K562 (cell line): ENCODE data around the gene PGPEP1. TPM values are rescaled to one million over a fixed set of nuclear protein-coding genes. Genes with fewer than 3 reads are reported as not detected.

ENCODE experiments used
- ATAC-seq: fragments of 200-7000 bp; cut with Tn5 transposase; 3 replicates; pipeline ENCODE4 v1.9.1; 2020; ENCODE audit warnings: moderate library complexity
- BruUV-seq: library from RNA; stranded (reverse); fragments of 400-500 nt; replicated peaks from 2 replicates; lab custom pipeline; 2021; lab: Mats Ljungman, UMichigan
- CTCF ChIA-PET: fragments of 300-600 bp; formaldehyde crosslinking; extraction: SDS; loops from one replicate; lab custom pipeline; 2021; ENCODE audit warnings: low intra/inter-chr PET ratio; lab: Yijun Ruan, JAX
- POLR2A ChIA-PET: fragments of 300-600, 350-650 bp; sonication (Branson Sonifier 250); formaldehyde crosslinking; extraction: SDS; loops from one replicate; lab custom pipeline; 2021; ENCODE audit warnings: antibody characterized with exemption, inconsistent platforms; lab: Yijun Ruan, JAX
- DNase-seq, 4 experiments: peaks; one replicate each; pipeline versions ENCODE4 v3.0.0 to v3.0.0-alpha.2; 2011 to 2018; ENCODE audit warnings: low spot score in 3 of 4, mixed read lengths in 3 of 4; ENCODE audit errors: extremely low read depth in 1 of 4
- FAIRE-seq: peaks from 2 replicates; lab custom pipeline; 2011; peaks lifted over from hg19 to GRCh38; lab: Jason Lieb, UNC
- H2AFZ ChIP-seq: 2 replicates; pipeline ENCODE4 v1.6.0; 2011; ENCODE audit warnings: low read depth, low read length, control low read depth, inconsistent platforms
- H3K27ac ChIP-seq: fragments of 200-600 bp; 3 replicates; pipeline ENCODE4 v1.8.0; 2011; ENCODE audit warnings: low read depth, mild to moderate bottlenecking, control low read depth, inconsistent platforms, low read length, moderate library complexity, mixed read lengths; ENCODE audit errors: extremely low read depth
- H3K27me3 ChIP-seq, 2 experiments: fragments of 300-600 bp in 1 of 2; 2 replicates in 1 of 2; 3 replicates in 1 of 2; pipeline versions ENCODE4 v1.6.0 to v1.8.0; 2011; ENCODE audit warnings: inconsistent platforms in 2 of 2, low read length in 2 of 2, mild to moderate bottlenecking in 1 of 2, mixed read lengths in 1 of 2, moderate library complexity in 1 of 2; ENCODE audit not compliant: control insufficient read depth in 2 of 2, insufficient read depth in 2 of 2
- H3K36me3 ChIP-seq: fragments of 300-600 bp; 3 replicates; pipeline ENCODE4 v1.8.0; 2011; ENCODE audit warnings: mild to moderate bottlenecking, low read length, inconsistent platforms; ENCODE audit not compliant: control insufficient read depth, insufficient read depth
- H3K4me1 ChIP-seq, 2 experiments: fragments of 200-600 bp in 1 of 2; replicated peaks in 1 of 2; 2 replicates in 1 of 2; 3 replicates in 1 of 2; pipeline versions ENCODE4 v1.5.1 to v1.8.0; 2011; ENCODE audit warnings: inconsistent platforms in 2 of 2, low read length in 2 of 2, mild to moderate bottlenecking in 1 of 2, mixed read lengths in 1 of 2, moderate library complexity in 1 of 2; ENCODE audit not compliant: control insufficient read depth in 2 of 2, insufficient read depth in 2 of 2
- H3K4me2 ChIP-seq: 2 replicates; pipeline ENCODE4 v1.6.1; 2011; ENCODE audit warnings: low read length, control low read depth, inconsistent platforms, mixed read lengths; ENCODE audit not compliant: insufficient read depth
- H3K4me3 ChIP-seq: fragments of 200-600 bp; sonication (generic), shearing (Covaris generic); 2 replicates; pipeline ENCODE4 v1.5.1; 2016; ENCODE audit warnings: control low read depth, inconsistent platforms
- H3K79me2 ChIP-seq: fragments of 200-600 bp; 3 replicates; pipeline ENCODE4 v1.8.0; 2011; ENCODE audit warnings: low read length, inconsistent platforms; ENCODE audit not compliant: control insufficient read depth, insufficient read depth
- H3K9ac ChIP-seq, 2 experiments: 2 replicates each; pipeline versions ENCODE4 v1.6.0 to v1.6.1; 2011; ENCODE audit warnings: low read depth in 2 of 2, low read length in 2 of 2, control low read depth in 1 of 2, inconsistent platforms in 1 of 2, mild to moderate bottlenecking in 1 of 2, mixed read lengths in 1 of 2; ENCODE audit not compliant: insufficient read depth in 1 of 2
- H3K9me1 ChIP-seq: one replicate; pipeline ENCODE4 v1.6.0; 2011; ENCODE audit warnings: inconsistent platforms, mild to moderate bottlenecking, low read length, moderate library complexity; ENCODE audit not compliant: control insufficient read depth, insufficient read depth
- H3K9me3 ChIP-seq: replicated peaks from 2 replicates; pipeline ENCODE4 v1.5.1; 2011; ENCODE audit warnings: low read depth, low read length, inconsistent platforms; ENCODE audit not compliant: control insufficient read depth, insufficient read depth
- H4K20me1 ChIP-seq: replicated peaks from 2 replicates; pipeline ENCODE4 v1.6.1; 2011; ENCODE audit warnings: low read length, inconsistent platforms, mixed read lengths; ENCODE audit not compliant: control insufficient read depth, insufficient read depth
- BCOR ChIP-seq: fragments of 450-650 bp; IDR thresholded peaks from 2 replicates; pipeline ENCODE4 v1.6.1; 2016
- DACH1 ChIP-seq: fragments of 450-650 bp; IDR thresholded peaks from 2 replicates; pipeline ENCODE4 v1.6.1; 2018; ENCODE audit not compliant: partially characterized antibody
- FIP1L1 ChIP-seq: fragments of 200-400 bp; formaldehyde crosslinking; IDR thresholded peaks from 2 replicates; pipeline ENCODE4 v1.6.1; 2018; ENCODE audit warnings: mild to moderate bottlenecking, low read depth, low read length; ENCODE audit not compliant: poor library complexity, severe bottlenecking
- FOXA3 ChIP-seq, 2 experiments: fragments of 450-650 bp in 1 of 2; sonication (generic) in 1 of 2; formaldehyde crosslinking; IDR thresholded peaks in 1 of 2; conservative IDR thresholded peaks in 1 of 2; 2 replicates each; pipeline versions ENCODE4 v1.4.0 to v1.8.0; 2020 to 2022; ENCODE audit warnings: mild to moderate bottlenecking in 2 of 2, missing genetic modification reagents in 1 of 2
- JUNB ChIP-seq: fragments of 450-650 bp; formaldehyde crosslinking; conservative IDR thresholded peaks from 2 replicates; pipeline ENCODE4 v1.4.0; 2020; ENCODE audit warnings: mild to moderate bottlenecking
- MAFK ChIP-seq: IDR thresholded peaks from 2 replicates; pipeline ENCODE4 v1.6.1; 2011; ENCODE audit warnings: low read length, improper control_type of control experiment
- MTA1 ChIP-seq: fragments of 450-650 bp; IDR thresholded peaks from 2 replicates; pipeline ENCODE4 v1.6.1; 2017; ENCODE audit warnings: borderline replicate concordance
- NR2C2 ChIP-seq, 2 experiments: fragments of 200-800 bp in 1 of 2; sonication (Bioruptor generic) in 1 of 2; sonication (generic) in 1 of 2; formaldehyde crosslinking in 1 of 2; IDR thresholded peaks; 2 replicates each; pipeline versions ENCODE4 v1.6.1 to v1.8.0; 2016 to 2022; ENCODE audit warnings: mild to moderate bottlenecking in 1 of 2, missing compliant biosample characterization in 1 of 2, missing genetic modification characterization in 1 of 2, missing genetic modification reagents in 1 of 2
- PKNOX1 ChIP-seq: fragments of 450-650 bp; IDR thresholded peaks from 2 replicates; pipeline ENCODE4 v1.6.1; 2016
- PML ChIP-seq: IDR thresholded peaks from 2 replicates; pipeline ENCODE4 v1.6.1; 2012; ENCODE audit warnings: low read length, inconsistent platforms
- POLR2A ChIP-seq: fragments of 450-650 bp; conservative IDR thresholded peaks from 2 replicates; pipeline ENCODE4 v1.6.1; 2016
- POLR2AphosphoS5 ChIP-seq: IDR thresholded peaks from 2 replicates; pipeline ENCODE4 v1.6.1; 2011; ENCODE audit warnings: mild to moderate bottlenecking, low read depth, low read length, moderate library complexity; ENCODE audit not compliant: control insufficient read depth, insufficient read depth
- STAG1 ChIP-seq: sonication (generic); formaldehyde crosslinking; IDR thresholded peaks from 2 replicates; pipeline ENCODE4 v1.5.0; 2020; ENCODE audit warnings: missing genetic modification reagents, borderline replicate concordance
- TBP ChIP-seq: optimal IDR thresholded peaks from 2 replicates; pipeline ENCODE3; 2011; ENCODE audit warnings: low read depth, low read length, improper control_type of control experiment
- ZBED1 ChIP-seq: IDR thresholded peaks from 2 replicates; pipeline ENCODE4 v1.6.1; 2014
- ZNF146 ChIP-seq: IDR thresholded peaks from one replicate; pipeline ENCODE4 v1.6.1; 2018; ENCODE audit warnings: missing compliant biosample characterization; ENCODE audit not compliant: unreplicated experiment
- ZNF609 ChIP-seq: sonication (generic); formaldehyde crosslinking; IDR thresholded peaks from 2 replicates; pipeline ENCODE4 v1.8.1; 2023; ENCODE audit warnings: missing genetic modification reagents, mild to moderate bottlenecking, borderline replicate concordance
- WGBS: fragments of 100-300 bp; shearing (Covaris generic); methylation state at CpG from one replicate; pipeline ENCODE4 v1.1.6; 2016; ENCODE audit warnings: low coverage, mixed read lengths; ENCODE audit not compliant: insufficient coverage; ENCODE audit errors: missing lambda C conversion rate; 5-methylcytosine and 5-hydroxymethylcytosine counted together
- in situ Hi-C: fragments of 300-500 bp; cut with MboI; formaldehyde crosslinking; loops from 4 replicates; pipeline ENCODE4 v1.15.0; 2018; ENCODE audit warnings: inconsistent platforms, mixed read lengths
- intact Hi-C: fragments of 100-400 bp; cut with micrococcal nuclease; formaldehyde crosslinking; loops from 2 replicates; pipeline ENCODE4 v1.14.2; 2022
- polyA plus RNA-seq, 8 experiments: library from polyadenylated mRNA; depleted of rRNA in 4 of 8; stranded (reverse) in 5 of 8; unstranded in 3 of 8; fragments of >200 nt; fragmentation: Nextera tagmentation in 2 of 8; fragmentation: Illumina TruSeq in 1 of 8; extraction: Ambion mirVana in 2 of 8; extraction: Trizol in 1 of 8; gene quantifications; 2 replicates each; pipeline versions ENCODE4 v1.2.1 to v1.2.3, GENCODE V29; 2011 to 2014; ENCODE audit warnings: inconsistent platforms in 1 of 8, missing spikeins in 1 of 8
- total RNA-seq, 7 experiments: library from RNA; depleted of rRNA in 6 of 7; stranded (reverse); fragments of >200 nt in 6 of 7; fragmentation: Illumina TruSeq in 2 of 7; extraction: Trizol in 2 of 7; gene quantifications; 2 replicates each; pipeline versions ENCODE4 v1.2.1 to v1.2.3, GENCODE V29; 2011 to 2021; ENCODE audit warnings: low replicate concordance in 1 of 7

The PGPEP1 gene
- total and polyA plus RNA-seq, 9 of the 15 experiments (the other 6 are each of a cell fraction or from before 2014, with no cell fraction given), result 10.0 to 69.6 (median 33.5) TPM

GRCh38 chr19:18292462-18292809 lies 48.0 kb upstream of the PGPEP1 start:
- Histone ChIP-seq H3K79me2 (peaks cover 19% of the 10 kb centered on the region; the same call in 2 of the 3 replicates), H3K4me3 (peak overlapping the region; percentile 64), H3K27ac (peak overlapping the region; percentile 98), H3K9me1 (no peaks in the 10 kb centered on the region), H4K20me1 (no peaks in the 10 kb centered on the region), H3K4me1 (peaks cover 33 to 60% of the 10 kb centered on the region in 2 experiments), H3K27me3 (no peaks in the 10 kb centered on the region), H3K4me2 (peak overlapping the region; percentile 100), H2AFZ (peak overlapping the region; percentile 66), H3K9ac (peak overlapping the region; percentile 98 to 99), H3K9me3 (no peaks in the 10 kb centered on the region), H3K36me3 (no peaks in the 10 kb centered on the region)
- in situ Hi-C loops (no loop called here), intact Hi-C loops (no loop called here)
- ATAC-seq, result no peak
- no peak for DNase-seq
- TSS peak; percentile 76 for BruUV-seq
- CTCF ChIA-PET, result interaction anchor here (0.6 kb wide), 1 partner anchor 72 kb away, joined by 3 read pairs; no protein-coding TSS in a partner anchor
- FAIRE-seq, result no peak
- 1% methylated on average over 16 of the region's 20 CpGs for WGBS
- POLR2A ChIA-PET, result interaction anchor here (0.6 to 3.0 kb wide), 16 partner anchors 10 to 294 kb away, joined by 3 to 113 read pairs (median 4); partner anchors contain the start of genes GDF15 and JUND
- TF ChIP-seq STAG1 (CRISPR knock-in tag), result no peak
- TF ChIP-seq PKNOX1, result peak; percentile 69
- no peak for TF ChIP-seq BCOR
- TF ChIP-seq JUNB (CRISPR knock-in tag), result no peak
- TF ChIP-seq TBP, result no peak
- TF ChIP-seq NR2C2 (CRISPR knock-in tag; IDR thresholded peaks at IDR 0.05), result no peak
- no peak for TF ChIP-seq NR2C2 (tag; IDR thresholded peaks at IDR 0.05)
- TF ChIP-seq ZNF146 (CRISPR knock-in tag), result no peak
- no peak for TF ChIP-seq POLR2AphosphoS5
- TF ChIP-seq MAFK, result no peak
- TF ChIP-seq POLR2A, result no peak; the same call in 1 of the 2 replicates
- no peak for TF ChIP-seq MTA1
- TF ChIP-seq FOXA3 (CRISPR knock-in tag; conservative IDR thresholded peaks at IDR 0.05 in 1 of 2, IDR thresholded peaks at IDR 0.05 in 1 of 2), result no peak
- no peak for TF ChIP-seq ZBED1
- TF ChIP-seq ZNF609 (CRISPR knock-in tag), result no peak
- TF ChIP-seq DACH1, result no peak
- peak; percentile 12; the same call in 1 of the 2 replicates for TF ChIP-seq PML
- TF ChIP-seq FIP1L1, result peak; percentile 18
